Measurements from ENCODE around the gene DDX46.
A peak's percentile ranks its signal among the peaks of the same experiment; 100 is the strongest.

The DDX46 gene

DNA sequence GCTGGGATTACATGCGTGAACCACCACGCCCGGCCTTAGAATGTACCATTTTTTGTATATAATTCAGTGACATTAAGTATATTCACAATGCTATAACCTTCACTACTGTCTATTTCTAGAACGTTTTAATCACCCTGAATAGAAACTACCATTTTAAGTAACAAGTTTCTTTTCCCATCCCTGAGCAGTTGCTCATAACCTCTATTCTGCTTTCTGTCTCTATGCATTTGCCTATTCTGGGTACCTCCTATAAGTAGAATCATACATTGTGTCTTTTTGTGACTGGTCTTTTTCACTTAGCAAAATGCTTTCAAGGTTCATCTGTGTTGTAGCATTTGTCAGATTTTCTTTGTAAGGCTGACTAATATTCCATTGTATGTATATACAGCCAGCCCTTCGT, 39.9 kb downstream of the DDX46 start:
- Histone ChIP-seq H3K79me2 (ENCODE audit: insufficient read depth, low read depth) (no peaks in the 10 kb centered on the region), H3K27me3 (ENCODE audit: insufficient read depth, low read depth) (no peaks in the 10 kb centered on the region), H3K9ac (no peak overlapping the region), H3K27ac (no peak overlapping the region), H3K4me3 (IDR thresholded peaks at IDR 0.05; ENCODE audit: insufficient read depth, low read depth, low read length) (no peak overlapping the region), H3K4me1 (ENCODE audit: low read depth, poor library complexity, severe bottlenecking) (no peaks in the 10 kb centered on the region), H3K36me3 (ENCODE audit: insufficient read depth) (peaks cover 4% of the 10 kb centered on the region; the same call in 1 of the 2 replicates), H4K20me1 (ENCODE audit: insufficient read depth) (no peaks in the 10 kb centered on the region), H2AFZ (ENCODE audit: low read depth) (no peak overlapping the region), H3K4me2 (no peak overlapping the region)
- TF ChIP-seq, protein P1, sequence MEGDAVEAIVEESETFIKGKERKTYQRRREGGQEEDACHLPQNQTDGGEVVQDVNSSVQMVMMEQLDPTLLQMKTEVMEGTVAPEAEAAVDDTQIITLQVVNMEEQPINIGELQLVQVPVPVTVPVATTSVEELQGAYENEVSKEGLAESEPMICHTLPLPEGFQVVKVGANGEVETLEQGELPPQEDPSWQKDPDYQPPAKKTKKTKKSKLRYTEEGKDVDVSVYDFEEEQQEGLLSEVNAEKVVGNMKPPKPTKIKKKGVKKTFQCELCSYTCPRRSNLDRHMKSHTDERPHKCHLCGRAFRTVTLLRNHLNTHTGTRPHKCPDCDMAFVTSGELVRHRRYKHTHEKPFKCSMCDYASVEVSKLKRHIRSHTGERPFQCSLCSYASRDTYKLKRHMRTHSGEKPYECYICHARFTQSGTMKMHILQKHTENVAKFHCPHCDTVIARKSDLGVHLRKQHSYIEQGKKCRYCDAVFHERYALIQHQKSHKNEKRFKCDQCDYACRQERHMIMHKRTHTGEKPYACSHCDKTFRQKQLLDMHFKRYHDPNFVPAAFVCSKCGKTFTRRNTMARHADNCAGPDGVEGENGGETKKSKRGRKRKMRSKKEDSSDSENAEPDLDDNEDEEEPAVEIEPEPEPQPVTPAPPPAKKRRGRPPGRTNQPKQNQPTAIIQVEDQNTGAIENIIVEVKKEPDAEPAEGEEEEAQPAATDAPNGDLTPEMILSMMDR (conservative IDR thresholded peaks at IDR 0.05; ENCODE audit: low read depth, low read length) = no peak

DNA sequence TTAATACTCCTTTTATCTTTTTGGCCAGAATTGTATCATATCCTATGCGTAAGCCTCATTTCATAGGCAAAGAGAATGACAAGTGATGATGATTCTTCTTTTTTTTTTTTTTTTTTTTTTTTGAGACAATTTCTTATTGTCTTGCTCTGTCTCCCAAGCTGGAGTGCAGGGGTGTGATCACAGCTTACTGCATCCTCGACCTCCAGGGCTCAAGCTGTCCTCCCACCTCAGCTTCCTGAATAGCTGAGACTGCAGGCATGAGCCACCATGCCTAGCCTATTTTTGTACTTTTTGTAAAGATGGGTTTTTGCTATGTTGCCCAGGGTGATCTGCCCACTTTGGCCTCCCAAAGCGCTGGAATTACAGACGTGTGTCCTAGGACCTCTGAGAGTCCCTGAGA, 45.2 kb downstream of the DDX46 start:
- H3K4me3 ChIP-seq (IDR thresholded peaks at IDR 0.05; ENCODE audit: insufficient read depth, low read depth, low read length) = no peak overlapping the region
- 0 out of 2 replicates have a peak, but pooled peaks cover 2% of the 10 kb centered on the region for H3K36me3 ChIP-seq (ENCODE audit: insufficient read depth)
- TF ChIP-seq, protein P1 (conservative IDR thresholded peaks at IDR 0.05; ENCODE audit: low read depth, low read length) = no peak
- H3K4me2 ChIP-seq = no peak overlapping the region
- H3K4me1 ChIP-seq (ENCODE audit: low read depth, poor library complexity, severe bottlenecking) = no peaks in the 10 kb centered on the region
- no peak overlapping the region for H3K9ac ChIP-seq
- H4K20me1 ChIP-seq (ENCODE audit: insufficient read depth) = no peaks in the 10 kb centered on the region
- H3K27me3 ChIP-seq (ENCODE audit: insufficient read depth, low read depth) = no peaks in the 10 kb centered on the region
- H2AFZ ChIP-seq (ENCODE audit: low read depth) = no peak overlapping the region
- H3K79me2 ChIP-seq (ENCODE audit: insufficient read depth, low read depth) = no peaks in the 10 kb centered on the region
- H3K27ac ChIP-seq = no peak overlapping the region

DNA sequence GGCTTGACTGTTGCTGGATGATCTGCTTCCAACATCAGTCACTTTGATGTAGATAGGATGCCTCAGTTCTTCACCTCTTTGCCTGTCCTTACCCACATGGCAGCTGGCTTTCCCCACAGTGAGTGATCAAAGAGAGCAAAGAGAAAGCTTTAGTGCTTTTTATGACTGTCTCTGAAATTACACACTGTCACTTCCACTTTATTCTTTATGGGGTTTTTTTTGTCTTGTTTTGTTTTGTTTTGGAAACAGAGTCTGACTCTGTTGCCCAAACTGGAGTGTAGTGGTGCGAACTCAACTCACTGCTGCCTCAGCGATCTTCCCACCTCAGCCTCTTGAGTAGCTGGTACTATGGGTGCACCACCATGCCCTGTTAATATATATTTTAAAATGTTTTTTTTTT, 54.8 kb downstream of the DDX46 start:
- H3K4me3 ChIP-seq (IDR thresholded peaks at IDR 0.05; ENCODE audit: insufficient read depth, low read depth, low read length) = no peak overlapping the region
- H4K20me1 ChIP-seq (ENCODE audit: insufficient read depth) = no peaks in the 10 kb centered on the region
- H3K27me3 ChIP-seq (ENCODE audit: insufficient read depth, low read depth) = no peaks in the 10 kb centered on the region
- H3K36me3 ChIP-seq (ENCODE audit: insufficient read depth) = peaks cover 7% of the 10 kb centered on the region; the same call in 1 of the 2 replicates
- peak overlapping the region; percentile 14; the same call in 1 of the 2 replicates for H3K4me2 ChIP-seq
- no peaks in the 10 kb centered on the region for H3K79me2 ChIP-seq (ENCODE audit: insufficient read depth, low read depth)
- no peak overlapping the region for H3K9ac ChIP-seq
- H2AFZ ChIP-seq (ENCODE audit: low read depth) = no peak overlapping the region
- H3K4me1 ChIP-seq (ENCODE audit: low read depth, poor library complexity, severe bottlenecking) = peaks cover 16% of the 10 kb centered on the region
- H3K27ac ChIP-seq = 0 out of 2 replicates have a peak overlapping the region, but pooled peaks have one; percentile 9
- TF ChIP-seq, protein P1 (conservative IDR thresholded peaks at IDR 0.05; ENCODE audit: low read depth, low read length) = no peak

DNA sequence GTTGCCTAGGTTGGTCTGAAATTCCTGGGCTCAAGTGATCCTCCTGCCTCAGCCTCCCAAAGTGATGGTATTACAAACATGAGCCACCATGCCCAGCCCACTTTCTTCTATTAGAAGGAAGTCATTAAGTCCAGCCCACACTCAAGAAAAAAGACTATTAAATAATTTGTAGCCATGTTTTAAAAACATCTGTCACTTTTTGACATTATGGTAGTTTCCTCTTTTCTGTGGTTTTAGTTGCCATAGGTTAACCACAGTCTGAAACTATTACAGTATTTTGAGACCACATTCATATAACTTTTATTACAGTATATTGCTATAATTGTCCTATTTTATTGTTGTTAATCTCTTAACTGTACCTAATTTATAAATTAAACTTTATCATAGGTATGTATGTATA, 55.2 kb downstream of the DDX46 start:
- Histone ChIP-seq H3K27ac (0 out of 2 replicates have a peak overlapping the region, but pooled peaks have one; percentile 9), H3K79me2 (ENCODE audit: insufficient read depth, low read depth) (no peaks in the 10 kb centered on the region), H4K20me1 (ENCODE audit: insufficient read depth) (no peaks in the 10 kb centered on the region), H3K4me1 (ENCODE audit: low read depth, poor library complexity, severe bottlenecking) (peaks cover 16% of the 10 kb centered on the region), H3K4me2 (peak overlapping the region; percentile 14; the same call in 1 of the 2 replicates), H3K9ac (no peak overlapping the region), H3K4me3 (IDR thresholded peaks at IDR 0.05; ENCODE audit: insufficient read depth, low read depth, low read length) (no peak overlapping the region), H2AFZ (ENCODE audit: low read depth) (no peak overlapping the region), H3K27me3 (ENCODE audit: insufficient read depth, low read depth) (no peaks in the 10 kb centered on the region), H3K36me3 (ENCODE audit: insufficient read depth) (peaks cover 5% of the 10 kb centered on the region; the same call in 1 of the 2 replicates)
- TF ChIP-seq, protein P1 (conservative IDR thresholded peaks at IDR 0.05; ENCODE audit: low read depth, low read length) = no peak

Data from KMS-11 (cell line).